NCI-H526 (cell line): Measurements from ENCODE around the gene ALK.
A peak's percentile ranks its signal among the peaks of the same experiment; 100 is the strongest.

Experiments used
- DNase-seq, 2 experiments: peaks; one replicate each; lab custom pipeline; 2025; lab: John Stamatoyannopoulos, UW

ALK gene

GRCh38 chr2:29527947-29528346, 393.4 kb downstream of the ALK start:
- DNase-seq: no peak

GRCh38 chr2:29526587-29527586, 394.5 kb downstream of the ALK start:
- peak in 1 of 2 experiments; percentile 23 for DNase-seq

GRCh38 chr2:29525921-29526320, 395.5 kb downstream of the ALK start:
- DNase-seq: no peak

GRCh38 chr2:29524652-29525051, 396.7 kb downstream of the ALK start:
- no peak for DNase-seq

- DNase-seq: no peak
Measured at GRCh38 chr2:29522951-29523669, 398.3 kb downstream of the ALK start.

- DNase-seq: no peak
Measured at GRCh38 chr2:29520001-29520400, 401.4 kb downstream of the ALK start.

- DNase-seq: no peak
Measured at GRCh38 chr2:29519338-29519925, 402.0 kb downstream of the ALK start.

GRCh38 chr2:29518646-29519337, 402.6 kb downstream of the ALK start:
- DNase-seq: no peak

- no peak for DNase-seq
Measured at GRCh38 chr2:29518010-29518409, 403.4 kb downstream of the ALK start.

- DNase-seq: no peak
Measured at GRCh38 chr2:29517413-29517812, 404.0 kb downstream of the ALK start.

GRCh38 chr2:29516767-29517166, 404.6 kb downstream of the ALK start:
- DNase-seq: no peak

GRCh38 chr2:29509878-29510277, 411.5 kb downstream of the ALK start:
- no peak for DNase-seq

- no peak for DNase-seq
Measured at GRCh38 chr2:29509397-29509796, 412.0 kb downstream of the ALK start.

- no peak for DNase-seq
Measured at GRCh38 chr2:29504746-29505145, 416.6 kb downstream of the ALK start.

GRCh38 chr2:29502460-29502911, 418.9 kb downstream of the ALK start:
- DNase-seq: no peak

- DNase-seq: no peak
Measured at GRCh38 chr2:29497375-29497774, 424.0 kb downstream of the ALK start.

- no peak for DNase-seq
Measured at GRCh38 chr2:29496198-29496597, 425.2 kb downstream of the ALK start.

- DNase-seq: no peak
Measured at GRCh38 chr2:29495536-29496060, 425.8 kb downstream of the ALK start.

GRCh38 chr2:29495068-29495467, 426.3 kb downstream of the ALK start:
- no peak for DNase-seq

- no peak for DNase-seq
Measured at GRCh38 chr2:29492701-29493100, 428.7 kb downstream of the ALK start.

GRCh38 chr2:29490045-29490444, 431.3 kb downstream of the ALK start:
- DNase-seq: no peak

GRCh38 chr2:29489568-29489967, 431.8 kb downstream of the ALK start:
- DNase-seq: no peak
